Natural killer cell treated with Interleukin-12 subunit alpha and Interleukin-12 subunit beta and Interleukin-15 and Interleukin-18, amount 100 ng/mL, for 72 hours (primary cell): ENCODE results near the gene FUT8. TPM values are rescaled to one million over a fixed set of nuclear protein-coding genes. Genes with fewer than 3 reads are reported as not detected.
"Not testable (repeated sequence)": the region's sequence is repeated elsewhere in the genome, so short reads cannot be mapped to it uniquely, and the experiment has no call there.

Source experiments
- ATAC-seq, 2 donors: fragments of 150-1000 bp; cut with Tn5 transposase in 1 of 2; sonication (Bioruptor Pico), chemical (Tn5 transposase) in 1 of 2; 2 replicates each; pipeline ENCODE4 v1.10.0; 2021
- DNase-seq: peaks from one replicate; pipeline ENCODE4 v3.0.0; 2022; ENCODE audit warnings: low spot score
- H3K27ac Mint-ChIP-seq, 2 donors: 1 replicate in 1 of 2; 2 replicates in 1 of 2; pipeline ENCODE4 v1.8.0; 2022; ENCODE audit warnings: mixed read lengths in 2 of 2, mild to moderate bottlenecking in 1 of 2, moderate library complexity in 1 of 2
- H3K27me3 Mint-ChIP-seq, 2 donors: 1 replicate in 1 of 2; 2 replicates in 1 of 2; pipeline ENCODE4 v1.8.0; 2022; ENCODE audit warnings: mixed read lengths in 2 of 2
- H3K36me3 Mint-ChIP-seq: one replicate; pipeline ENCODE4 v1.8.0; 2022; ENCODE audit warnings: mixed read lengths
- H3K4me1 Mint-ChIP-seq, 2 donors: 1 replicate in 1 of 2; 2 replicates in 1 of 2; pipeline ENCODE4 v1.8.0; 2022; ENCODE audit warnings: low read depth in 2 of 2, mixed read lengths in 2 of 2, mild to moderate bottlenecking in 1 of 2
- H3K4me3 Mint-ChIP-seq: one replicate; pipeline ENCODE4 v1.8.0; 2022; ENCODE audit warnings: mixed read lengths
- H3K9me3 Mint-ChIP-seq: 2 replicates; pipeline ENCODE4 v1.8.0; 2022; ENCODE audit warnings: mixed read lengths
- total RNA-seq, 2 donors: library from RNA; stranded (reverse); gene quantifications; one replicate each; pipeline ENCODE4 v1.2.3, GENCODE V29; 2022

FUT8 gene
- total RNA-seq, 2 donors from 2014 or later: 73.0 to 139 TPM

GRCh38 chr14:65620195-65620594 is 207.7 kb downstream of the FUT8 start:
- no peaks in the 10 kb centered on the region for H3K9me3 Mint-ChIP-seq
- DNase-seq (no peak), ATAC-seq (no peak)
- peaks cover 0 to 6% of the 10 kb centered on the region in 2 donors for H3K4me1 Mint-ChIP-seq
- H3K36me3 Mint-ChIP-seq: no peaks in the 10 kb centered on the region
- no peak overlapping the region for H3K27ac Mint-ChIP-seq
- no peaks in the 10 kb centered on the region for H3K27me3 Mint-ChIP-seq
- no peak overlapping the region for H3K4me3 Mint-ChIP-seq

GRCh38 chr14:65622703-65623102 is 210.2 kb downstream of the FUT8 start:
- ATAC-seq: no peak
- no peak for DNase-seq
- H3K9me3 Mint-ChIP-seq: no peaks in the 10 kb centered on the region
- peaks cover 0 to 6% of the 10 kb centered on the region in 2 donors for H3K4me1 Mint-ChIP-seq
- H3K36me3 Mint-ChIP-seq: no peaks in the 10 kb centered on the region
- H3K27me3 Mint-ChIP-seq: no peaks in the 10 kb centered on the region
- no peak overlapping the region for H3K4me3 Mint-ChIP-seq
- no peak overlapping the region for H3K27ac Mint-ChIP-seq

- Mint-ChIP-seq H3K36me3 (no peaks in the 10 kb centered on the region), H3K27ac (no peak overlapping the region), H3K4me1 (peaks cover 0 to 6% of the 10 kb centered on the region in 2 donors), H3K4me3 (no peak overlapping the region), H3K9me3 (no peaks in the 10 kb centered on the region), H3K27me3 (no peaks in the 10 kb centered on the region)
- ATAC-seq (no peak), DNase-seq (no peak)
Observed at GRCh38 chr14:65623759-65624158, 211.2 kb downstream of the FUT8 start.

GRCh38 chr14:65627315-65627714 is 214.8 kb downstream of the FUT8 start:
- no peaks in the 10 kb centered on the region for H3K27me3 Mint-ChIP-seq
- peaks cover 3% of the 10 kb centered on the region for H3K36me3 Mint-ChIP-seq
- H3K9me3 Mint-ChIP-seq: no peaks in the 10 kb centered on the region
- no peak overlapping the region for H3K27ac Mint-ChIP-seq
- DNase-seq (no peak), ATAC-seq (no peak)
- no peak overlapping the region for H3K4me3 Mint-ChIP-seq
- H3K4me1 Mint-ChIP-seq: peaks cover 0 to under 1% of the 10 kb centered on the region in 2 donors

GRCh38 chr14:65628664-65629063 is 216.1 kb downstream of the FUT8 start:
- Mint-ChIP-seq H3K4me1 (peaks cover 0 to 3% of the 10 kb centered on the region in 2 donors), H3K27me3 (no peaks in the 10 kb centered on the region), H3K27ac (no peak overlapping the region), H3K36me3 (peaks cover 8% of the 10 kb centered on the region), H3K4me3 (no peak overlapping the region), H3K9me3 (no peaks in the 10 kb centered on the region)
- ATAC-seq: no peak
- no peak for DNase-seq

GRCh38 chr14:65631040-65631439 is 218.5 kb downstream of the FUT8 start:
- peaks cover 5% of the 10 kb centered on the region in 2 donors for H3K4me1 Mint-ChIP-seq
- ATAC-seq (no peak), DNase-seq (no peak)
- peaks cover 12% of the 10 kb centered on the region for H3K36me3 Mint-ChIP-seq
- no peaks in the 10 kb centered on the region for H3K9me3 Mint-ChIP-seq
- H3K4me3 Mint-ChIP-seq: no peak overlapping the region
- no peaks in the 10 kb centered on the region for H3K27me3 Mint-ChIP-seq
- H3K27ac Mint-ChIP-seq: no peak overlapping the region

- Mint-ChIP-seq H3K9me3 (peaks cover 3% of the 10 kb centered on the region), H3K36me3 (peaks cover 17% of the 10 kb centered on the region), H3K27ac (no peak overlapping the region), H3K4me3 (no peak overlapping the region), H3K27me3 (no peaks in the 10 kb centered on the region), H3K4me1 (peaks cover 11 to 20% of the 10 kb centered on the region in 2 donors)
- DNase-seq: no peak
- ATAC-seq: no peak
Observed at GRCh38 chr14:65632487-65632886, 220.0 kb downstream of the FUT8 start.

GRCh38 chr14:65633666-65634065 is 221.1 kb downstream of the FUT8 start:
- peaks cover 17% of the 10 kb centered on the region for H3K36me3 Mint-ChIP-seq
- ATAC-seq, H3K9me3 Mint-ChIP-seq: not testable (repeated sequence)

GRCh38 chr14:65637780-65638179 is 225.2 kb downstream of the FUT8 start:
- peaks cover 3% of the 10 kb centered on the region for H3K9me3 Mint-ChIP-seq
- peak overlapping the region; percentile 61 to 70 for H3K27ac Mint-ChIP-seq
- H3K36me3 Mint-ChIP-seq: peaks cover 9% of the 10 kb centered on the region
- DNase-seq (peak; percentile 85), ATAC-seq (peak; percentile 99)
- H3K4me3 Mint-ChIP-seq: peak overlapping the region; percentile 79
- H3K4me1 Mint-ChIP-seq: peaks cover 28 to 43% of the 10 kb centered on the region in 2 donors
- H3K27me3 Mint-ChIP-seq: no peaks in the 10 kb centered on the region

More at GRCh38 chr14:65633666-65634065, 221.1 kb downstream of the FUT8 start:
- H3K27me3 Mint-ChIP-seq, H3K27ac Mint-ChIP-seq, H3K4me3 Mint-ChIP-seq, DNase-seq: not testable (repeated sequence)
- H3K4me1 Mint-ChIP-seq: peaks cover 20 to 32% of the 10 kb centered on the region in 2 donors

GRCh38 chr14:65639216-65639615 is 226.7 kb downstream of the FUT8 start:
- H3K27me3 Mint-ChIP-seq: no peaks in the 10 kb centered on the region
- H3K4me3 Mint-ChIP-seq: peak overlapping the region; percentile 79
- ATAC-seq (no peak), DNase-seq (no peak)
- H3K36me3 Mint-ChIP-seq: peaks cover 9% of the 10 kb centered on the region
- peaks cover 28 to 43% of the 10 kb centered on the region in 2 donors for H3K4me1 Mint-ChIP-seq
- H3K9me3 Mint-ChIP-seq: peaks cover 3% of the 10 kb centered on the region
- H3K27ac Mint-ChIP-seq: peak overlapping the region in 1 of 2 donors; percentile 48

- no peaks in the 10 kb centered on the region for H3K27me3 Mint-ChIP-seq
- no peak for DNase-seq
- H3K9me3 Mint-ChIP-seq: peaks cover 3% of the 10 kb centered on the region
- ATAC-seq: no peak
- H3K4me3 Mint-ChIP-seq: no peak overlapping the region
- H3K36me3 Mint-ChIP-seq: peaks cover 10% of the 10 kb centered on the region
- H3K27ac Mint-ChIP-seq: no peak overlapping the region
- H3K4me1 Mint-ChIP-seq: no peaks in the 10 kb centered on the region
Observed at GRCh38 chr14:65650826-65651225, 238.3 kb downstream of the FUT8 start.

GRCh38 chr14:65656554-65656953 is 244.0 kb downstream of the FUT8 start:
- H3K27me3 Mint-ChIP-seq: no peaks in the 10 kb centered on the region
- H3K27ac Mint-ChIP-seq: no peak overlapping the region
- H3K9me3 Mint-ChIP-seq: peaks cover 3% of the 10 kb centered on the region
- ATAC-seq (no peak), DNase-seq (no peak)
- H3K36me3 Mint-ChIP-seq: peaks cover 13% of the 10 kb centered on the region
- no peak overlapping the region for H3K4me3 Mint-ChIP-seq
- no peaks in the 10 kb centered on the region for H3K4me1 Mint-ChIP-seq

GRCh38 chr14:65658202-65658601 is 245.7 kb downstream of the FUT8 start:
- ATAC-seq (no peak), DNase-seq (no peak)
- no peak overlapping the region for H3K4me3 Mint-ChIP-seq
- H3K36me3 Mint-ChIP-seq: peaks cover 7% of the 10 kb centered on the region
- no peak overlapping the region for H3K27ac Mint-ChIP-seq
- H3K9me3 Mint-ChIP-seq: no peaks in the 10 kb centered on the region
- H3K27me3 Mint-ChIP-seq: no peaks in the 10 kb centered on the region
- no peaks in the 10 kb centered on the region for H3K4me1 Mint-ChIP-seq

- Mint-ChIP-seq H3K27ac (no peak overlapping the region), H3K36me3 (no peaks in the 10 kb centered on the region), H3K4me1 (no peaks in the 10 kb centered on the region), H3K4me3 (no peak overlapping the region), H3K27me3 (no peaks in the 10 kb centered on the region), H3K9me3 (no peaks in the 10 kb centered on the region)
- DNase-seq (no peak), ATAC-seq (no peak)
Observed at GRCh38 chr14:65661865-65662264, 249.3 kb downstream of the FUT8 start.

GRCh38 chr14:65664436-65664835 is 251.9 kb downstream of the FUT8 start:
- Mint-ChIP-seq H3K27ac (no peak overlapping the region), H3K4me3 (no peak overlapping the region), H3K36me3 (no peaks in the 10 kb centered on the region), H3K27me3 (no peaks in the 10 kb centered on the region), H3K4me1 (no peaks in the 10 kb centered on the region), H3K9me3 (no peaks in the 10 kb centered on the region)
- DNase-seq (no peak), ATAC-seq (no peak)
